Measurements from ENCODE around the gene HPCAL1. TPM values are rescaled to one million over a fixed set of nuclear protein-coding genes. Genes with fewer than 3 reads are reported as not detected.

Gene HPCAL1
- total and polyA plus RNA-seq, 10 of the 15 experiments (the other 5 are each of a cell fraction or from before 2014, with no cell fraction given), result 0.40 to 12.8 (median 7.9) TPM

DNA sequence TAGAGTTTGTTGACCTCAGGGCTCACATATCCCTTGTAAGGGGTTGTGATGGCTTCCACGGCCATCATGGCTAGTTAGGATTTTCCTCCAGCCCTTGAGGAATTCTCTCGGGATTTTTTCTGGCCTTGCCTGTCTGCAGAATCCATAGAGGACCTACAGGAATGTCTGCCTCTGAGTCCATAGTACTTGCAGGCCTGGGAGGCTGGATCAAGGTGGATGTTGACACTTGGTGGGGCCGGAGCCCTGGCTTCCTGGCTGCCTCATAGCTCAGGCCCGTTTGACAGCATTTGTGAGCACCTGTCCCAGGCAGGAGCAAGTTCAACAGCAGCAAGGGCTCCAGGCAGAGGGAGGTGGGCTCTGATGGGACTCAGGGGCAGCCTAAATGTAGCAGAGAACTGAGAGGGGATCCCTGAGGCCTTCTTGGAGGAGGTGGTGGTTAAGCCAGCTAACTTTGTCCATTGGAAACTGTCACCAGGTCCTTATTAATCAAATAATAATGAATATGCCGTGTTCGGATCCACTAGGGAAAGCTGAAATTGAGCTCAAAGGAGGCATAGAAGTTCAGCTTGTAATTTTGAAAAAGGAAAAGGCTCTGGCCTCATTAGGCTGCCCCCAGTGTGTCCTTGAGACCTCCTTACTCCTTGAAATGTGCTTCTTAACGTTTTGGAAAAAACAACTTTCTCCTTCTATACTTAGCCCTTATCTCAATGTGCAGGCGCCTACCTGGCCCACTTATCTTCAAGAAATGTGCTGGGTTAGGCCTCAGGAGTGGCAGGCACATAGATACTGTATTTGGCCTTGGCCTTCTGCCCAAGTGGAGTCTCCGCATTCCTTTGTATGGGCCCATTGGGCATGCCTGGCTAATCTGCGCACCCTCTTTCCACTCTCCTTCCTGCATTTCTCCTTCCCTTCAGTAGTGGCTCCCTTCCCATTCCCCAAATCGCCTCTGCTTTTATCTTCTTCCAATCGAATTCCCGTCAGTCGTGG is 66.9 kb downstream of the HPCAL1 start (continued):
- TF ChIP-seq IKZF1 (conservative IDR thresholded peaks at IDR 0.05), result no peak
- no peak for TF ChIP-seq RUNX3 (IDR thresholded peaks at IDR 0.05; ENCODE audit: low read length)
- no peak for TF ChIP-seq NR2C2 (IDR thresholded peaks at IDR 0.05; ENCODE audit: borderline replicate concordance, control insufficient read depth, insufficient read length, low read depth)
- TF ChIP-seq POLR2AphosphoS2 (IDR thresholded peaks at IDR 0.05; ENCODE audit: low read depth, low read length), result no peak
- TF ChIP-seq FOS (IDR thresholded peaks at IDR 0.05; ENCODE audit: borderline replicate concordance, extremely low read depth, insufficient read length), result no peak
- TF ChIP-seq TBL1XR1 (IDR thresholded peaks at IDR 0.05; ENCODE audit: low read depth, low read length), result no peak
- TF ChIP-seq, protein P1, sequence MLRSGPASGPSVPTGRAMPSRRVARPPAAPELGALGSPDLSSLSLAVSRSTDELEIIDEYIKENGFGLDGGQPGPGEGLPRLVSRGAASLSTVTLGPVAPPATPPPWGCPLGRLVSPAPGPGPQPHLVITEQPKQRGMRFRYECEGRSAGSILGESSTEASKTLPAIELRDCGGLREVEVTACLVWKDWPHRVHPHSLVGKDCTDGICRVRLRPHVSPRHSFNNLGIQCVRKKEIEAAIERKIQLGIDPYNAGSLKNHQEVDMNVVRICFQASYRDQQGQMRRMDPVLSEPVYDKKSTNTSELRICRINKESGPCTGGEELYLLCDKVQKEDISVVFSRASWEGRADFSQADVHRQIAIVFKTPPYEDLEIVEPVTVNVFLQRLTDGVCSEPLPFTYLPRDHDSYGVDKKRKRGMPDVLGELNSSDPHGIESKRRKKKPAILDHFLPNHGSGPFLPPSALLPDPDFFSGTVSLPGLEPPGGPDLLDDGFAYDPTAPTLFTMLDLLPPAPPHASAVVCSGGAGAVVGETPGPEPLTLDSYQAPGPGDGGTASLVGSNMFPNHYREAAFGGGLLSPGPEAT (IDR thresholded peaks at IDR 0.05; ENCODE audit: low read depth), result no peak
- TF ChIP-seq, protein P2, sequence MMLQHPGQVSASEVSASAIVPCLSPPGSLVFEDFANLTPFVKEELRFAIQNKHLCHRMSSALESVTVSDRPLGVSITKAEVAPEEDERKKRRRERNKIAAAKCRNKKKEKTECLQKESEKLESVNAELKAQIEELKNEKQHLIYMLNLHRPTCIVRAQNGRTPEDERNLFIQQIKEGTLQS (IDR thresholded peaks at IDR 0.05; ENCODE audit: borderline replicate concordance, extremely low read depth, low read depth, low read length), result no peak

DNA sequence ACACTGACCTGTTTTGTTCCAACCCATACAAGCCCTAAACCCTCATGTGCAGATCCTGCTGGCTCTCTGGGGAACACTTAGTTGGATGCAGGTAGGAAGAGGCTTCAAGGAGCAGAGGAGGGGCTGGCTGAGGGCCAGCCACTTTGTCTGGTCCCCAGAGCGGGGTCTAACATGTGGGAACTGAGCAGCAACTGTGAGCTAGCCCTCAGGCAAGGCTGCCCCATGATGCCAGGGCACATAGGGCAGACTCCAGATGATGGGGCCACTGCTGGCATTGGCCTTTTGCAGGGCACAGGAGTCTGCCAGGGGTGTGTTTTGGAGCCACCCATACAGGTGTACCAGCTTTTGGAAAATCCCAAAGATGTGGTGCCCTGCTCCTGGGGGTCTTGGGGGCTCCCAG is 67.7 kb downstream of the HPCAL1 start:
- intact Hi-C loops (cut with micrococcal nuclease; ENCODE audit: unreplicated experiment), result no loop called here
- no TSS peak for BruUV-seq (replicated peaks)
- in situ Hi-C loops (cut with MboI), result no loop called here
- Histone ChIP-seq H4K20me1 (ENCODE audit: control insufficient read depth, insufficient read depth) (no peaks in the 10 kb centered on the region), H2AFZ (ENCODE audit: control insufficient read depth, low read depth, low read length) (no peak overlapping the region), H3K9ac (ENCODE audit: control insufficient read depth, insufficient read depth, low read length) (no peak overlapping the region), H3K4me3 (no peak overlapping the region), H3K27ac (ENCODE audit: control insufficient read depth, insufficient read depth) (no peak overlapping the region), H3K27me3 (replicated peaks in 1 of 2; ENCODE audit: control insufficient read depth in 2 of 2, insufficient read depth in 2 of 2, low read length in 1 of 2) (no peaks in the 10 kb centered on the region), H3K79me2 (ENCODE audit: control insufficient read depth, insufficient read depth, low read length) (no peaks in the 10 kb centered on the region), H3K4me1 (ENCODE audit: control insufficient read depth, insufficient read depth, low read length) (peaks cover 3% of the 10 kb centered on the region), H3K4me2 (ENCODE audit: control insufficient read depth, insufficient read depth) (no peak overlapping the region), H3K9me3 (replicated peaks; ENCODE audit: control insufficient read depth, insufficient read depth, low read length) (no peaks in the 10 kb centered on the region), H3K36me3 (ENCODE audit: control insufficient read depth in 2 of 2, insufficient read depth in 2 of 2, low read length in 1 of 2) (no peaks in the 10 kb centered on the region)
- FAIRE-seq, result no peak
- POLR2A ChIA-PET, result no interaction called here
- no peak for DNase-seq (ENCODE audit: low read depth, low spot score)
- CTCF ChIA-PET, result no interaction called here
- SMC1A ChIA-PET (ENCODE audit: uncharacterized antibody, unreplicated experiment), result no interaction called here
- WGBS (ENCODE audit: insufficient coverage, insufficient replicate concordance, low lambda C conversion rate, missing lambda C conversion rate), result 0% methylated on average over 1 of the region's 1 CpG
- no peak for ATAC-seq
- RAD21 ChIA-PET (ENCODE audit: unreplicated experiment), result no interaction called here
- no peak for TF ChIP-seq MTA3 (IDR thresholded peaks at IDR 0.05; ENCODE audit: borderline replicate concordance, low read length)
- TF ChIP-seq ZNF384 (IDR thresholded peaks at IDR 0.05; ENCODE audit: borderline replicate concordance, low read depth, low read length), result no peak
- TF ChIP-seq, protein P3, sequence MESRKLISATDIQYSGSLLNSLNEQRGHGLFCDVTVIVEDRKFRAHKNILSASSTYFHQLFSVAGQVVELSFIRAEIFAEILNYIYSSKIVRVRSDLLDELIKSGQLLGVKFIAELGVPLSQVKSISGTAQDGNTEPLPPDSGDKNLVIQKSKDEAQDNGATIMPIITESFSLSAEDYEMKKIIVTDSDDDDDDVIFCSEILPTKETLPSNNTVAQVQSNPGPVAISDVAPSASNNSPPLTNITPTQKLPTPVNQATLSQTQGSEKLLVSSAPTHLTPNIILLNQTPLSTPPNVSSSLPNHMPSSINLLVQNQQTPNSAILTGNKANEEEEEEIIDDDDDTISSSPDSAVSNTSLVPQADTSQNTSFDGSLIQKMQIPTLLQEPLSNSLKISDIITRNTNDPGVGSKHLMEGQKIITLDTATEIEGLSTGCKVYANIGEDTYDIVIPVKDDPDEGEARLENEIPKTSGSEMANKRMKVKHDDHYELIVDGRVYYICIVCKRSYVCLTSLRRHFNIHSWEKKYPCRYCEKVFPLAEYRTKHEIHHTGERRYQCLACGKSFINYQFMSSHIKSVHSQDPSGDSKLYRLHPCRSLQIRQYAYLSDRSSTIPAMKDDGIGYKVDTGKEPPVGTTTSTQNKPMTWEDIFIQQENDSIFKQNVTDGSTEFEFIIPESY (IDR thresholded peaks at IDR 0.05), result no peak
- TF ChIP-seq ZNF622 (IDR thresholded peaks at IDR 0.05), result no peak
- no peak for TF ChIP-seq RAD21 (IDR thresholded peaks at IDR 0.05; ENCODE audit: insufficient read depth, low read depth, low read length)
- TF ChIP-seq, protein P4, sequence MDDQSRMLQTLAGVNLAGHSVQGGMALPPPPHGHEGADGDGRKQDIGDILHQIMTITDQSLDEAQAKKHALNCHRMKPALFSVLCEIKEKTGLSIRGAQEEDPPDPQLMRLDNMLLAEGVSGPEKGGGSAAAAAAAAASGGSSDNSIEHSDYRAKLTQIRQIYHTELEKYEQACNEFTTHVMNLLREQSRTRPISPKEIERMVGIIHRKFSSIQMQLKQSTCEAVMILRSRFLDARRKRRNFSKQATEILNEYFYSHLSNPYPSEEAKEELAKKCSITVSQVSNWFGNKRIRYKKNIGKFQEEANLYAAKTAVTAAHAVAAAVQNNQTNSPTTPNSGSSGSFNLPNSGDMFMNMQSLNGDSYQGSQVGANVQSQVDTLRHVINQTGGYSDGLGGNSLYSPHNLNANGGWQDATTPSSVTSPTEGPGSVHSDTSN (IDR thresholded peaks at IDR 0.05; ENCODE audit: insufficient replicate concordance, low read depth, low read length), result no peak
- TF ChIP-seq BMI1 (IDR thresholded peaks at IDR 0.05; ENCODE audit: borderline replicate concordance), result no peak
- no peak for TF ChIP-seq ZNF217 (IDR thresholded peaks at IDR 0.05)
- TF ChIP-seq DPF2 (IDR thresholded peaks at IDR 0.05), result no peak
- TF ChIP-seq SREBF1 (IDR thresholded peaks at IDR 0.05; ENCODE audit: low read length), result no peak
